ENCODE data around the gene IL6. TPM values are rescaled to one million over a fixed set of nuclear protein-coding genes. Genes with fewer than 3 reads are reported as not detected.

The IL6 gene
- polyA plus RNA-seq, 2 of the 4 experiments (the other 2 are of a cell fraction): 1.3 to 2.9 TPM

- no peak overlapping the region for H3K4me3 ChIP-seq
- ChIA-PET CTCF (interaction anchor here (1.3 to 1.7 kb wide), 2 partner anchors 8 to 121 kb away, joined by 3 to 4 read pairs; no protein-coding TSS in a partner anchor), POLR2A (no interaction called here)
- H3K4me1 ChIP-seq: no peaks in the 10 kb centered on the region
- TF ChIP-seq, protein P1, sequence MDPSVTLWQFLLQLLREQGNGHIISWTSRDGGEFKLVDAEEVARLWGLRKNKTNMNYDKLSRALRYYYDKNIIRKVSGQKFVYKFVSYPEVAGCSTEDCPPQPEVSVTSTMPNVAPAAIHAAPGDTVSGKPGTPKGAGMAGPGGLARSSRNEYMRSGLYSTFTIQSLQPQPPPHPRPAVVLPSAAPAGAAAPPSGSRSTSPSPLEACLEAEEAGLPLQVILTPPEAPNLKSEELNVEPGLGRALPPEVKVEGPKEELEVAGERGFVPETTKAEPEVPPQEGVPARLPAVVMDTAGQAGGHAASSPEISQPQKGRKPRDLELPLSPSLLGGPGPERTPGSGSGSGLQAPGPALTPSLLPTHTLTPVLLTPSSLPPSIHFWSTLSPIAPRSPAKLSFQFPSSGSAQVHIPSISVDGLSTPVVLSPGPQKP (IDR thresholded peaks at IDR 0.05; ENCODE audit: low read depth, low read length): no peak
- TF ChIP-seq MAZ (IDR thresholded peaks at IDR 0.05; ENCODE audit: borderline replicate concordance, low read depth, low read length) (no peak), NR3C1 (IDR thresholded peaks at IDR 0.05) (no peak), CBX2 (IDR thresholded peaks at IDR 0.05; ENCODE audit: borderline replicate concordance, low read depth) (no peak), FOSB (CRISPR knock-in tag; IDR thresholded peaks at IDR 0.05) (no peak), HOXB13 (CRISPR knock-in tag; IDR thresholded peaks at IDR 0.05; ENCODE audit: low read depth) (no peak), TFCP2L1 (CRISPR knock-in tag; IDR thresholded peaks at IDR 0.05) (no peak), GATA3 (IDR thresholded peaks at IDR 0.05; ENCODE audit: borderline replicate concordance) (no peak), HOXA7 (CRISPR knock-in tag; IDR thresholded peaks at IDR 0.05) (no peak)
- DNase-seq (ENCODE audit: low read depth in 1 of 2, low spot score in 1 of 2) (no peak), ATAC-seq (no peak), FAIRE-seq (no peak)
- WGBS (ENCODE audit: missing lambda C conversion rate): 62% methylated on average over 2 of the region's 2 CpGs
- H3K27ac ChIP-seq: no peak overlapping the region
- no peak overlapping the region for H3K4me2 ChIP-seq
- H3K9me3 ChIP-seq: no peaks in the 10 kb centered on the region
These were observed 45.7 kb upstream of the IL6 start for GRCh38 chr7:22681312-22681711.

DNA sequence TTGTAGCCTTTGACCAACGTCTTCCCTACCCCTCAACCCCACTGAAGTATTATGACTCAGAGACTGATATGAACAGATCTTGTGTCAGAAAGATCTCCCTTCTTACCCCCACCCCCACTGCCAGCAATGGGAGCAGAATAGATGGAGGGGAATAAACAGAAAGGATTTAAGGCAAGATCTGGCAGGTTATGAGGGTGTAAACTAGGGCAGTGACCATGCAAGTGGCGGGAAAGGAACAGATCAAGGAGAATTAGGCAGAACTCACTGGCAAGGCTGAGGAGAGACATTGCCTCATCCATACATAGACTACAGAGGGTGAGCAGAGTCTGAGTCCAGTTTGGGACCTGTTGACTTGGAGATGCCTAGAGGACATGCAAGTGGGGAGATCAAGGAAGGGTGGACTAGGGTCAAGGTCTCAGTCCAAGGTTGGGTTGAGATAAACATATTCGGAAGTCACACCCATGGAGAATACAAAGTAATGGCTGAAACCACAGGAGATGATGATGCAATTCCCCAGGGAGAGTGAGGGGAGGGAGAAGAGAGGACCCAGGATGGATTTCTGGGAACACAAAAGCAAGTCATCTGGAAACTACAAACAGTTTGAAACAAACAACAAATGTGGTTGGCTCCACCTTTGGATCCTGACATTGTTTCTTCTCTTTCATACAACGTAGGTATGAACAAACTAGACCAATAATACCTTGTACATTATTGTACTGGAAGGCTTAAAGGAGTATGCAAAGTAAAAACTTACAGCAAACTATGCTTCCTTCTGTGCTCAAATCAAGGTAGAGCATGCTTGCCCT is 44.9 kb upstream of the IL6 start:
- Histone ChIP-seq H3K4me1 (no peaks in the 10 kb centered on the region), H3K27ac (no peak overlapping the region), H3K4me3 (no peak overlapping the region), H3K9me3 (no peaks in the 10 kb centered on the region), H3K4me2 (no peak overlapping the region)
- no peak for ATAC-seq
- DNase-seq (ENCODE audit: low read depth in 1 of 2, low spot score in 1 of 2): no peak
- ChIA-PET POLR2A (no interaction called here), CTCF (interaction anchor here (1.2 kb wide), 1 partner anchor 44 kb away, joined by 3 read pairs; no protein-coding TSS in a partner anchor)
- WGBS (ENCODE audit: missing lambda C conversion rate): 61% methylated on average over 4 of the region's 4 CpGs
- TF ChIP-seq HES2 (IDR thresholded peaks at IDR 0.05) (no peak), PBX3 (IDR thresholded peaks at IDR 0.05) (no peak), CHD2 (IDR thresholded peaks at IDR 0.05; ENCODE audit: low read length, partially characterized antibody) (no peak), FOSL2 (IDR thresholded peaks at IDR 0.05) (no peak), FOSL2 (CRISPR knock-in tag; IDR thresholded peaks at IDR 0.05) (no peak), MYC (IDR thresholded peaks at IDR 0.05; ENCODE audit: borderline replicate concordance, low read length) (no peak), EHF (CRISPR knock-in tag; IDR thresholded peaks at IDR 0.05) (no peak), HMGXB4 (CRISPR knock-in tag; IDR thresholded peaks at IDR 0.05; ENCODE audit: borderline replicate concordance) (no peak), CEBPB (IDR thresholded peaks at IDR 0.05) (no peak), SREBF2 (IDR thresholded peaks at IDR 0.05) (no peak), MAX (IDR thresholded peaks at IDR 0.05) (no peak), MAZ (IDR thresholded peaks at IDR 0.05; ENCODE audit: borderline replicate concordance, low read depth, low read length) (no peak), ZSCAN20 (CRISPR knock-in tag; IDR thresholded peaks at IDR 0.05) (no peak), RARB (CRISPR knock-in tag; IDR thresholded peaks at IDR 0.05) (no peak), HOXB5 (CRISPR knock-in tag; IDR thresholded peaks at IDR 0.05) (no peak)
- no peak for FAIRE-seq

Data from A549 (cell line).